Liver (tissue), 9 donors: Measurements from ENCODE around the gene CAMK1G. TPM values are rescaled to one million over a fixed set of nuclear protein-coding genes. Genes with fewer than 3 reads are reported as not detected.

Source experiments
- DNase-seq: peaks from one replicate; pipeline ENCODE4 v3.0.0-alpha.2; 2017; ENCODE audit warnings: low spot score
- H3K27ac ChIP-seq, 2 donors: one replicate each; pipeline ENCODE4 v1.7.0; 2013; ENCODE audit warnings: inconsistent platforms in 2 of 2, low read length in 2 of 2, control low read depth in 1 of 2, low read depth in 1 of 2, mild to moderate bottlenecking in 1 of 2
- H3K27me3 ChIP-seq, 4 donors: one replicate each; pipeline versions ENCODE4 v1.6.1 to v1.7.0; 2013; ENCODE audit warnings: low read length in 3 of 4, inconsistent platforms in 1 of 4, mild to moderate bottlenecking in 1 of 4, moderate library complexity in 1 of 4; ENCODE audit not compliant: control insufficient read depth in 4 of 4, insufficient read depth in 4 of 4
- H3K36me3 ChIP-seq, 4 donors: one replicate each; pipeline versions ENCODE4 v1.6.1 to v1.7.0; 2013; ENCODE audit warnings: low read length in 3 of 4, mild to moderate bottlenecking in 3 of 4, low read depth in 1 of 4, moderate library complexity in 1 of 4; ENCODE audit not compliant: control insufficient read depth in 4 of 4, insufficient read depth in 3 of 4
- H3K4me1 ChIP-seq, 4 donors: one replicate each; pipeline versions ENCODE4 v1.6.1 to v1.7.0; 2013; ENCODE audit warnings: low read length in 3 of 4, mild to moderate bottlenecking in 3 of 4, moderate library complexity in 1 of 4; ENCODE audit not compliant: control insufficient read depth in 4 of 4, insufficient read depth in 4 of 4
- H3K4me3 ChIP-seq, 3 donors: one replicate each; pipeline versions ENCODE4 v1.6.1 to v1.7.0; 2013; ENCODE audit warnings: low read length in 3 of 3, control low read depth in 1 of 3, low read depth in 1 of 3, mild to moderate bottlenecking in 1 of 3
- H3K9ac ChIP-seq, 2 donors: one replicate each; pipeline ENCODE4 v1.7.0; 2013; ENCODE audit warnings: low read length in 2 of 2, mild to moderate bottlenecking in 2 of 2, moderate library complexity in 2 of 2, control low read depth in 1 of 2, low read depth in 1 of 2
- H3K9me3 ChIP-seq, 4 donors: one replicate each; pipeline versions ENCODE4 v1.6.1 to v1.7.0; 2013; ENCODE audit warnings: low read length in 3 of 4; ENCODE audit not compliant: control insufficient read depth in 4 of 4
- ATF3 ChIP-seq: IDR thresholded peaks from 2 replicates; pipeline ENCODE4 v1.6.1; 2016; ENCODE audit warnings: antibody characterized with exemption
- CTCF ChIP-seq: fragments of 150-350 bp; IDR thresholded peaks from 2 replicates; pipeline ENCODE4 v1.5.1; 2017; ENCODE audit warnings: improper control_type of control experiment, low read depth, low read length; ENCODE audit not compliant: missing input control
- EGR1 ChIP-seq, 2 donors: IDR thresholded peaks; 2 replicates each; pipeline ENCODE4 v1.6.1; 2016 to 2018; ENCODE audit warnings: antibody characterized with exemption in 2 of 2, low read depth in 2 of 2
- FOXA1 ChIP-seq: IDR thresholded peaks from 2 replicates; pipeline ENCODE4 v1.6.1; 2016; ENCODE audit warnings: antibody characterized with exemption
- FOXA2 ChIP-seq: IDR thresholded peaks from 2 replicates; pipeline ENCODE4 v1.6.1; 2016; ENCODE audit warnings: antibody characterized with exemption
- GABPA ChIP-seq, 2 donors: IDR thresholded peaks in 1 of 2; conservative IDR thresholded peaks in 1 of 2; 2 replicates each; pipeline ENCODE4 v1.6.1; 2016; ENCODE audit warnings: antibody characterized with exemption in 2 of 2, mild to moderate bottlenecking in 1 of 2, moderate library complexity in 1 of 2
- HNF4A ChIP-seq, 2 donors: conservative IDR thresholded peaks; 2 replicates each; pipeline ENCODE4 v1.6.1; 2016; ENCODE audit warnings: antibody characterized with exemption in 2 of 2, mild to moderate bottlenecking in 2 of 2
- HNF4G ChIP-seq: IDR thresholded peaks from 2 replicates; pipeline ENCODE4 v1.6.1; 2016; ENCODE audit warnings: antibody characterized with exemption
- JUND ChIP-seq, 2 donors: IDR thresholded peaks; 2 replicates each; pipeline ENCODE4 v1.6.1; 2016; ENCODE audit warnings: antibody characterized with exemption in 2 of 2
- MAX ChIP-seq: IDR thresholded peaks from 2 replicates; pipeline ENCODE4 v1.6.1; 2016; ENCODE audit warnings: antibody characterized with exemption
- NR2F2 ChIP-seq: IDR thresholded peaks from 2 replicates; pipeline ENCODE4 v1.6.1; 2016; ENCODE audit warnings: antibody characterized with exemption
- RAD21 ChIP-seq, 2 donors: IDR thresholded peaks; 2 replicates each; pipeline ENCODE4 v1.6.1; 2016; ENCODE audit warnings: antibody characterized with exemption in 2 of 2, mild to moderate bottlenecking in 2 of 2
- REST ChIP-seq: IDR thresholded peaks from 2 replicates; pipeline ENCODE4 v1.6.1; 2016; ENCODE audit warnings: antibody characterized with exemption, mild to moderate bottlenecking
- RXRA ChIP-seq, 2 donors: IDR thresholded peaks; 2 replicates each; pipeline ENCODE4 v1.6.1; 2017 to 2018; ENCODE audit warnings: antibody characterized with exemption in 2 of 2, mild to moderate bottlenecking in 1 of 2
- SP1 ChIP-seq: IDR thresholded peaks from 2 replicates; pipeline ENCODE4 v1.6.1; 2018; ENCODE audit warnings: antibody characterized with exemption, mild to moderate bottlenecking
- TAF1 ChIP-seq: conservative IDR thresholded peaks from 2 replicates; pipeline ENCODE4 v1.6.1; 2016; ENCODE audit warnings: antibody characterized with exemption, mild to moderate bottlenecking
- YY1 ChIP-seq: IDR thresholded peaks from 2 replicates; pipeline ENCODE4 v1.6.1; 2016; ENCODE audit warnings: antibody characterized with exemption, mild to moderate bottlenecking
- ZBTB33 ChIP-seq: IDR thresholded peaks from 2 replicates; pipeline ENCODE4 v1.6.1; 2016; ENCODE audit warnings: antibody characterized with exemption
- WGBS: extraction: QIAGEN DNeasy Blood & Tissue Kit; methylation state at CpG from one replicate; pipeline ENCODE4 v1.1.7; 2013; 5-methylcytosine and 5-hydroxymethylcytosine counted together
- polyA plus RNA-seq, 2 donors: library from polyadenylated mRNA; stranded (reverse) in 1 of 2; unstranded in 1 of 2; fragments of 200-250 nt in 1 of 2; fragments of >200 nt in 1 of 2; fragmentation: Nextera tagmentation in 1 of 2; extraction: Ambion mirVana in 1 of 2; gene quantifications; one replicate each; pipeline versions ENCODE4 v1.2.1 to v1.2.3, GENCODE V29; 2013 to 2015
- total RNA-seq, 2 donors: library from RNA; depleted of rRNA; stranded (reverse); fragments of >200 nt; gene quantifications; one replicate each; pipeline ENCODE4 v1.2.3, GENCODE V29; 2014
- donor health status: healthy.
- donor health status: healthy.
- donor health status: healthy.
- donor health status: healthy.
- donor health status: healthy.

Gene CAMK1G
- total and polyA plus RNA-seq, 4 donors = 0.03 to 0.25 (median 0.14) TPM; not detected in 1

GRCh38 chr1:209545423-209545822 lies 38.1 kb upstream of the CAMK1G start (continued):
- TF ChIP-seq ZBTB33 (no peak), NR2F2 (no peak), RAD21 (IDR thresholded peaks at IDR 0.05) (no peak), EGR1 (IDR thresholded peaks at IDR 0.05; ENCODE audit: low read depth in 2 of 2) (no peak), HNF4G (no peak), GABPA (IDR thresholded peaks at IDR 0.05 in 1 of 2, conservative IDR thresholded peaks at IDR 0.05 in 1 of 2) (no peak), YY1 (no peak), TAF1 (no peak)

GRCh38 chr1:209546390-209547085 lies 37.0 kb upstream of the CAMK1G start:
- Histone ChIP-seq H3K27me3 (no peaks in the 10 kb centered on the region), H3K9ac (no peak overlapping the region), H3K9me3 (no peaks in the 10 kb centered on the region), H3K36me3 (no peaks in the 10 kb centered on the region), H3K4me1 (peaks cover 0 to 4% (median 0%) of the 10 kb centered on the region in 4 donors), H3K27ac (no peak overlapping the region), H3K4me3 (no peak overlapping the region)
- TF ChIP-seq MAX = no peak
- no peak for TF ChIP-seq JUND (IDR thresholded peaks at IDR 0.05)
- no peak for TF ChIP-seq REST
- TF ChIP-seq HNF4G = no peak
- no peak for TF ChIP-seq ZBTB33
- TF ChIP-seq NR2F2 = no peak
- TF ChIP-seq GABPA (IDR thresholded peaks at IDR 0.05 in 1 of 2, conservative IDR thresholded peaks at IDR 0.05 in 1 of 2) = no peak
- TF ChIP-seq YY1 = no peak
- TF ChIP-seq FOXA2 = no peak
- no peak for TF ChIP-seq TAF1
- TF ChIP-seq EGR1 (IDR thresholded peaks at IDR 0.05; ENCODE audit: low read depth in 2 of 2) = no peak
- no peak for TF ChIP-seq CTCF
- no peak for TF ChIP-seq RAD21 (IDR thresholded peaks at IDR 0.05)
- TF ChIP-seq HNF4A (conservative IDR thresholded peaks at IDR 0.05) = no peak
- TF ChIP-seq RXRA (IDR thresholded peaks at IDR 0.05) = no peak
- no peak for TF ChIP-seq FOXA1
- TF ChIP-seq ATF3 = no peak
- TF ChIP-seq SP1 = no peak
- 88% methylated on average over 5 of the region's 5 CpGs for WGBS
- DNase-seq = no peak
